Pancreas (tissue), 10 donors: ENCODE results near the gene APOF. TPM values are rescaled to one million over a fixed set of nuclear protein-coding genes. Genes with fewer than 3 reads are reported as not detected.

Experiments
- ATAC-seq, 4 donors: fragments of 200-7000 bp; cut with Tn5 transposase; one replicate each; pipeline versions ENCODE4 v1.8.0 to v1.9.1; 2020; ENCODE audit warnings: mild to moderate bottlenecking in 4 of 4, moderate library complexity in 4 of 4
- DNase-seq, 6 donors: peaks; one replicate each; pipeline ENCODE4 v3.0.0-alpha.2; 2020
- FAIRE-seq: peaks from 2 replicates; lab custom pipeline; 2012; peaks lifted over from hg19 to GRCh38; lab: Jason Lieb, UNC
- H3K27ac ChIP-seq, 4 donors: fragments of 200-600 bp; sonication (generic); 1 replicate in 3 of 4; 2 replicates in 1 of 4; pipeline versions ENCODE4 v1.5.0 to v1.8.0; 2020
- H3K27me3 ChIP-seq, 4 donors: fragments of 200-600 bp; one replicate each; pipeline ENCODE4 v1.8.0; 2021
- H3K36me3 ChIP-seq, 3 donors: fragments of 200-600 bp; sonication (generic) in 1 of 3; one replicate each; pipeline versions ENCODE4 v1.5.0 to v1.8.0; 2020 to 2021
- H3K4me1 ChIP-seq, 3 donors: fragments of 200-600 bp; one replicate each; pipeline ENCODE4 v1.8.0; 2021
- H3K4me3 ChIP-seq, 4 donors: fragments of 200-600 bp; sonication (generic) in 2 of 4; one replicate each; pipeline versions ENCODE4 v1.5.0 to v1.8.0; 2020 to 2021
- H3K9me3 ChIP-seq, 4 donors: fragments of 200-600 bp; one replicate each; pipeline ENCODE4 v1.8.0; 2021
- WGBS, 2 donors: extraction: QIAGEN DNeasy Blood & Tissue Kit; methylation state at CpG; one replicate each; pipeline ENCODE4 v1.1.7; 2013; 5-methylcytosine and 5-hydroxymethylcytosine counted together
- intact Hi-C, 3 donors: fragments of 100-400 bp; cut with DNase I; formaldehyde crosslinking; loops; one replicate each; pipeline versions ENCODE4 v1.11.1 to v1.14.2; 2022
- polyA plus RNA-seq, 2 donors: library from polyadenylated mRNA; stranded (reverse); fragments of 200-250 nt; gene quantifications; one replicate each; pipeline ENCODE4 v1.2.3, GENCODE V29; 2013
- total RNA-seq, 6 donors: library from RNA; stranded (reverse); fragmentation: NEBNext Ultra II Directional in 4 of 6; extraction: Animal tissue kit (Norgen Biotek cat#: 25700) in 4 of 6; gene quantifications; one replicate each; pipeline versions ENCODE4 v1.2.1 to v1.2.4, GENCODE V29; 2021 to 2023
- TF ChIP-seq, protein P1 (sequence below), 4 donors: fragments of 200-600 bp; sonication (generic) in 3 of 4; IDR thresholded peaks; one replicate each; pipeline versions ENCODE4 v1.5.0 to v1.8.0; 2021; ENCODE audit warnings: antibody characterized with exemption in 4 of 4
- donor health status: healthy with polysubstance abuse.
- donor health status: DM: no; HTN: no; CAD: no; lungs with moderate emphysema.
- donor health status: DM: no; HTN: no; CAD: no.
- donor health status: control.
- donor health status: control.
- donor health status: Bipolar disorder and iron deficiency.
- donor health status: DM: yes; HTN: yes; CAD: no.
- donor health status: DM: no; HTN: no; CAD: no.
- donor health status: DM: no; HTN: no; CAD: no.
- donor health status: DM: yes; HTN: yes; CAD: no.

Gene APOF
- total and polyA plus RNA-seq, 8 donors, result 0.05 to 0.13 TPM; not detected in 6

DNA sequence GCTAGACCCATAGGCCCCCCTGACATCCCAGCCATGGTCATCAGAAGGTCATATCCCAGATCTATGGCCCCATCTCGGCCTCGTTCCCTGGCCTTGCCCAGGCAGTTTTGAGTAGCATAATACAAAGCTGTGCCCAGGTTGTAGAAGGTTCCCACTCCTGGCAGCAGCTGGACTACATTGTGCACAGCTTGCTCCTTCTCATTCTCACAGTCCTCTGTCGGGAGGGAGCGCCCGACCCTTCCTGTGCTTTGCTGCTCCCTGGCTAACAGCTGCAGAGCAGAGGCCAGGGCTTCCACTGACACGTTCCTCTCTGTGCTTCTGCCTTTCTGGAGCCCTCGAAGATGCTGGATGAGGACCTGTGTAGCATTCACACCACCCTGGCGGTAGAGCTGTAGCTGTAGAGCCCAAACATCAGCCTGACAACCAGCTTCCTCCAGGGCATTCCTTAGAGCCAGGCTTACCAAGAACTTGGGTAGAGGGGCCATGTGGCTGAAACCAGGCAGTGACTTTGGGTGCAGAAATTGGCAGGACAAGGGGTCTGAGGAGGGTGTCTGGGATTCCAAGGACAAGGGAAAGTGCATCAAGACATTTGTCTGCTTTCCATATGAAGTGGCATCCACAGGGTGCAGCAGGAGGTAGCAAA lies 1.0 kb downstream of the APOF start:
- no peaks in the 10 kb centered on the region for H3K9me3 ChIP-seq
- 78 to 84% methylated on average over 8 of the region's 8 CpGs for WGBS, 2 donors
- H3K36me3 ChIP-seq, result no peaks in the 10 kb centered on the region
- TF ChIP-seq, protein P1, sequence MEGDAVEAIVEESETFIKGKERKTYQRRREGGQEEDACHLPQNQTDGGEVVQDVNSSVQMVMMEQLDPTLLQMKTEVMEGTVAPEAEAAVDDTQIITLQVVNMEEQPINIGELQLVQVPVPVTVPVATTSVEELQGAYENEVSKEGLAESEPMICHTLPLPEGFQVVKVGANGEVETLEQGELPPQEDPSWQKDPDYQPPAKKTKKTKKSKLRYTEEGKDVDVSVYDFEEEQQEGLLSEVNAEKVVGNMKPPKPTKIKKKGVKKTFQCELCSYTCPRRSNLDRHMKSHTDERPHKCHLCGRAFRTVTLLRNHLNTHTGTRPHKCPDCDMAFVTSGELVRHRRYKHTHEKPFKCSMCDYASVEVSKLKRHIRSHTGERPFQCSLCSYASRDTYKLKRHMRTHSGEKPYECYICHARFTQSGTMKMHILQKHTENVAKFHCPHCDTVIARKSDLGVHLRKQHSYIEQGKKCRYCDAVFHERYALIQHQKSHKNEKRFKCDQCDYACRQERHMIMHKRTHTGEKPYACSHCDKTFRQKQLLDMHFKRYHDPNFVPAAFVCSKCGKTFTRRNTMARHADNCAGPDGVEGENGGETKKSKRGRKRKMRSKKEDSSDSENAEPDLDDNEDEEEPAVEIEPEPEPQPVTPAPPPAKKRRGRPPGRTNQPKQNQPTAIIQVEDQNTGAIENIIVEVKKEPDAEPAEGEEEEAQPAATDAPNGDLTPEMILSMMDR (IDR thresholded peaks at IDR 0.05), result no peak
- DNase-seq (no peak), FAIRE-seq (no peak), ATAC-seq (no peak)
- peaks cover 0 to 8% (median 6%) of the 10 kb centered on the region in 3 donors for H3K4me1 ChIP-seq
- H3K27me3 ChIP-seq, result no peaks in the 10 kb centered on the region
- intact Hi-C loops, result loop anchor here in 1 of 3 donors (10.0 kb wide), 1 partner anchor 73 kb away; no protein-coding TSS in a partner anchor
- H3K4me3 ChIP-seq, result no peak overlapping the region
- H3K27ac ChIP-seq, result no peak overlapping the region

DNA sequence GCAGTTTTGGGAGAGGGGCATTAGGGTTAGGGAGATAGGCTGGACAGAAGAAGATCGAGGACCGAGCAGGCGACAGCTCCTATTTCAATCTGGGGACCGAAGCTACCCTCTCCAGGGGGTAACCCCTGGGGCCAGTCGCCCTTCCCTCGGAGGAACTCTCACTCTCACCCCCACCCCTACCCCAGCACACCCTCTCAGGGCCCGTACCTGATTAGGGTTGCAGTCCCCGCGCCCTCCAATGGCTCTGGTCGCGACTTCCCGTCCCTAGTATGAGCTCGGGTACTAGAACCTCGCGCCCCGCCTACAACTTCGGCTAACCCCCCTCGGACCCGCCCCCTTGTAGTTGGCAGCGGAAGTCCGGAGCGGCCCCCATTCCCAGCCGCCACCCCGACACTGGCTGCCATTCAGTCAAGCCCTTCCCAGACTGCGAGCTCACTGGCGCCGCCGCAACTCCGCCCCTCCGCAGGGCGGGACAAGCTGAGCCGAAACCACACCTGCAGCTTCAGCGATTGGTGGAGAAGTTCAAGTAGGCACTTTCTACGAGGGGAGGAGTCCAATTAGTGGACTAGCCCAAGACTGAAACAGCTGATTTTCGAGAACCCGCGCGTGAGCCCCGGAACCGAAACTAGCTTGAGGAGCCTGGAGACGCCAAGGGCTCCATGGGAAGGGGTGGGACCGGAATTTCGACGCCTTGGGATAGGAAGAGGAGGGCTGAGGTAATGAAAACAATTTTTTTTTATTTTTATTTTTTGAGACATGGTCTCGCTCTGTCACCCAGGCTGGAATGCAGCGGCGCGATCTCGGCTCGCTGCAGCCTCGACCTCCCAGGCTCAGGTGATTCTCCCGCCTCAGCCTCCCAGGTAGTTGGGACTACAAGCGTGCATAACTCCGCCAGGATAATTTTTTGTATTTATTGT lies 2.5 kb downstream of the APOF start, which contains the start of gene STAT2:
Gene STAT2, minus strand, starts transcription at position 257 of the 917 bp plus-strand sequence. CDS start 3,536 bp downstream, outside the sequence.
- intact Hi-C loops, result loop anchor here in 1 of 3 donors (10.0 kb wide), 1 partner anchor 75 kb away; no protein-coding TSS in a partner anchor
- TF ChIP-seq, protein P1 (IDR thresholded peaks at IDR 0.05), result no peak
- Histone ChIP-seq H3K36me3 (peaks cover 0 to 12% (median 5%) of the 10 kb centered on the region in 3 donors), H3K9me3 (no peaks in the 10 kb centered on the region), H3K27ac (peak within 1 kb of the TSS; percentile 73 to 99 (median 96)), H3K4me3 (peak within 1 kb of the TSS; percentile 47 to 82 (median 72)), H3K27me3 (no peaks in the 10 kb centered on the region), H3K4me1 (peaks cover 0 to 8% (median 6%) of the 10 kb centered on the region in 3 donors)
- FAIRE-seq (peak; percentile 99), DNase-seq (peak; percentile 95 to 99 (median 99)), ATAC-seq (peak; percentile 95 to 98 (median 97))
- WGBS, 2 donors, result 0% methylated on average over 54 of the region's 54 CpGs

DNA sequence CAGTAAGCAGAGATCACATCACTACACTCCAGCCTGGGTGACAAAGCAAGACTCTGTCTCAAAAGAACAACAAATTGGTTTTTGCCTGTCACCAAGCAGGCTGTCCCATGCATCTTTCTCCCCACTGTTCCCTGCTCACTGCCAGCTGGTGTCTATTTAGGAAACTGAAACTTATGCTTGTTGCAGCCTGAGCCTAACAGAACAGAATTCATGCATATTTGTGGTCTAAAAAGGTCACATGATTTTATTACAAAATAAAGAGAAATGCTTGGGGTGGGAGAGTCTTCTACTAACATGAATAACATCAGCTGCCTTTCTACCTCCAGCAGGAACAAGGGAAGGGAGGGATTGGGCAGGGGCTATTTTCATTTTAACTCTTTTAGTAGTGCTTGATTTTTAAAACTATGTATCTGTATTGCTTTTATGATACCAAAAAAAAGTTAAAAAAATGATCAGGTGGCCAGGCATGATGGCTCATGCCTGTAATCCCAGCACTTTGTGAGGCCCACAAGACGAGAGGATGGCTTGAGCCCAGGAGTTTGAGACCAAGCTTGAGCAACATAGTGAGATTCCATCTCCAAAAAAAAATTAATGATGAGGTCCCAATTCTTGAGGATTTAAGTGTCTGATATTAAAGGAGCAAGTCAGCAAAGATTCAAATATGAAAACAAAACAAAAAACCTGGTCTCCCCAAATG lies 3.7 kb downstream of the APOF start:
- DNase-seq (no peak), FAIRE-seq (no peak), ATAC-seq (no peak)
- Histone ChIP-seq H3K4me1 (peaks cover 0 to 8% (median 6%) of the 10 kb centered on the region in 3 donors), H3K27ac (peak overlapping the region in 2 of 4 donors; percentile 98 to 99), H3K4me3 (peak overlapping the region; percentile 47 to 82 (median 72)), H3K27me3 (no peaks in the 10 kb centered on the region), H3K36me3 (peaks cover 0 to 24% (median 16%) of the 10 kb centered on the region in 3 donors), H3K9me3 (no peaks in the 10 kb centered on the region)
- TF ChIP-seq, protein P1 (IDR thresholded peaks at IDR 0.05), result no peak
- 0 to 17% methylated on average over 1 of the region's 1 CpG for WGBS, 2 donors
- intact Hi-C loops, result no loop called here

DNA sequence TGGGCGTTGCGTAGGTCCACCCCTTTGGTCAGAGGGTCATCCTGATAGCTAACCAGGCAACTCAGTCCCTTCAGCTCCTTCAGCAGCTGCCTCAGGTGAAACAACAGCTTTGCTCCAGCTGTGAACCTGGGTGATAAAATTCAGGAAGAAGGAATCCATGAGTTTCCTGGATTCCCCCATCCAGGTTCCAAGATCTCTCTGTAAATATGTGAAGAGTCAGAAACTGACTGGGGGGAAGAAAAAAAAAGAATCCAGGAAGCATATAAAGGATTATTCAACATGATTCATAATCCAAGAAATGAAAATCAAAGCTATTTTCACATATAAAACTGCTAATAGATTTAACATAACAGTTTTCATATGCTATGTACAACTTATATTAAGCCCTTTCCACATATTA lies 11.3 kb downstream of the APOF start:
- no peaks in the 10 kb centered on the region for H3K27me3 ChIP-seq
- ATAC-seq (no peak), FAIRE-seq (no peak), DNase-seq (no peak)
- H3K9me3 ChIP-seq, result no peaks in the 10 kb centered on the region
- no peak overlapping the region for H3K4me3 ChIP-seq
- no peaks in the 10 kb centered on the region for H3K4me1 ChIP-seq
- no peak overlapping the region for H3K27ac ChIP-seq
- 93 to 97% methylated on average over 2 of the region's 2 CpGs for WGBS, 2 donors
- intact Hi-C loops, result no loop called here
- TF ChIP-seq, protein P1 (IDR thresholded peaks at IDR 0.05), result no peak
- H3K36me3 ChIP-seq, result peaks cover 0 to 85% (median 44%) of the 10 kb centered on the region in 3 donors
